DOHH2 (cell line): Measurements from ENCODE around the gene UNC5A.

Experiments
- H3F3A ChIP-seq: fragments of 200-600 bp; sonication (generic), shearing (Covaris generic); 2 replicates; pipeline ENCODE4 v1.6.0; 2016; ENCODE audit warnings: antibody characterized with exemption, mild to moderate bottlenecking; ENCODE audit not compliant: control insufficient read depth, insufficient read depth
- H3K27ac ChIP-seq: fragments of 200-600 bp; sonication (generic); 2 replicates; pipeline ENCODE4 v1.5.1; 2014; ENCODE audit warnings: low read depth, mild to moderate bottlenecking, low read length, moderate library complexity
- H3K27me3 ChIP-seq: fragments of 200-600 bp; sonication (generic); 2 replicates; pipeline ENCODE4 v1.6.1; 2014; ENCODE audit warnings: mild to moderate bottlenecking, low read length, mixed read lengths; ENCODE audit not compliant: control insufficient read depth
- H3K36me3 ChIP-seq: fragments of 200-600 bp; sonication (generic); 2 replicates; pipeline ENCODE4 v1.6.1; 2014; ENCODE audit warnings: mild to moderate bottlenecking, low read length, moderate library complexity, mixed read lengths; ENCODE audit not compliant: control insufficient read depth
- H3K4me1 ChIP-seq: fragments of 200-600 bp; sonication (generic); 2 replicates; pipeline ENCODE4 v1.6.1; 2014; ENCODE audit warnings: mild to moderate bottlenecking, low read length, mixed read lengths; ENCODE audit not compliant: control insufficient read depth
- H3K4me2 ChIP-seq: fragments of 200-600 bp; sonication (generic); 2 replicates; pipeline ENCODE4 v1.6.0; 2014; ENCODE audit warnings: mild to moderate bottlenecking, low read length, moderate library complexity
- H3K4me3 ChIP-seq: fragments of 200-600 bp; sonication (generic); 2 replicates; pipeline ENCODE4 v1.5.1; 2014; ENCODE audit warnings: mild to moderate bottlenecking, low read length, mixed read lengths
- H3K79me2 ChIP-seq: fragments of 200-600 bp; sonication (generic); 2 replicates; pipeline ENCODE4 v1.6.1; 2014; ENCODE audit warnings: mild to moderate bottlenecking, low read length, mixed read lengths; ENCODE audit not compliant: control insufficient read depth
- H3K9me2 ChIP-seq: fragments of 200-600 bp; sonication (generic); replicated peaks from 2 replicates; pipeline ENCODE4 v1.6.1; 2014; ENCODE audit warnings: mild to moderate bottlenecking, low read length, mixed read lengths; ENCODE audit not compliant: control insufficient read depth
- H3K9me3 ChIP-seq: fragments of 200-600 bp; sonication (generic); 2 replicates; pipeline ENCODE4 v1.6.1; 2014; ENCODE audit warnings: antibody characterized with exemption, low read length, mixed read lengths; ENCODE audit not compliant: control insufficient read depth, insufficient read depth
- H4K20me1 ChIP-seq: fragments of 200-600 bp; sonication (generic); 2 replicates; pipeline ENCODE4 v1.6.0; 2014; ENCODE audit warnings: low read depth, mild to moderate bottlenecking, antibody characterized with exemption, low read length, moderate library complexity; ENCODE audit not compliant: control insufficient read depth, insufficient read depth
- CTCF ChIP-seq: fragments of 200-600 bp; sonication (generic); IDR thresholded peaks from one replicate; pipeline ENCODE4 v1.5.1; 2014; ENCODE audit warnings: antibody characterized with exemption, mild to moderate bottlenecking, low read depth, low read length; ENCODE audit not compliant: poor library complexity, severe bottlenecking
- EZH2phosphoT487 ChIP-seq: fragments of 200-600 bp; sonication (generic); IDR thresholded peaks from 2 replicates; pipeline ENCODE4 v1.6.1; 2017; ENCODE audit warnings: borderline replicate concordance, mild to moderate bottlenecking, antibody characterized with exemption, low read length, moderate library complexity, mixed read lengths

The UNC5A gene

GRCh38 chr5:176857894-176858273 lies 47.5 kb downstream of the UNC5A start:
- Histone ChIP-seq H3K79me2 (no peaks in the 10 kb centered on the region), H4K20me1 (no peaks in the 10 kb centered on the region), H3K36me3 (no peaks in the 10 kb centered on the region), H3K9me3 (no peaks in the 10 kb centered on the region), H3K4me2 (no peak overlapping the region), H3K9me2 (no peaks in the 10 kb centered on the region), H3K27me3 (peaks cover 3% of the 10 kb centered on the region), H3K4me1 (no peaks in the 10 kb centered on the region; the same call in 1 of the 2 replicates), H3F3A (no peaks in the 10 kb centered on the region), H3K4me3 (no peak overlapping the region), H3K27ac (no peak overlapping the region)
- no peak for TF ChIP-seq EZH2phosphoT487
- no peak for TF ChIP-seq CTCF

DNA sequence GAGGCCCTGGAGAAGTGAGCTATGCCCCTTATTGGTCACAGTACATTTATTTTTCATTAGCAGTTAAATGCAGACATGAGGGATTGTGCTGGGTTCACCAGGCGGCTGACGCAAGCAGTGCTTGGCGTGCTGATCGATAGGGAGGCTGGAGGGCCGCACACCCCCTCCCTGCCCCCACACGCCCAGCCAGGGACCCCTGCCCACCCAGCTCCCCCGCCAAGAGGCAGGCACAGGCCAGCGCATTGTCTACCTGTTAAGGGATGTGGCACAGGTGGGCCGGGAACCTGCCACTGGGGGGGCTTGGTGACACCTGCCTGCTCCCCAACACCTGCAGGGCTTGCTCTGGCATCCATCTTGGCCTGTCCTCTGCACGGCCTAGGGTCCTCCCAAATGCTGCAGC lies 49.6 kb downstream of the UNC5A start:
- Histone ChIP-seq H3K4me1 (no peaks in the 10 kb centered on the region; the same call in 1 of the 2 replicates), H3K4me2 (no peak overlapping the region), H3K9me3 (no peaks in the 10 kb centered on the region), H4K20me1 (no peaks in the 10 kb centered on the region), H3K36me3 (no peaks in the 10 kb centered on the region), H3K4me3 (no peak overlapping the region), H3K79me2 (no peaks in the 10 kb centered on the region), H3K9me2 (no peaks in the 10 kb centered on the region), H3F3A (no peaks in the 10 kb centered on the region), H3K27me3 (peaks cover 6% of the 10 kb centered on the region), H3K27ac (no peak overlapping the region)
- TF ChIP-seq EZH2phosphoT487 (no peak), CTCF (no peak)

GRCh38 chr5:176860381-176860780 lies 50.0 kb downstream of the UNC5A start:
- no peaks in the 10 kb centered on the region for H3K9me2 ChIP-seq
- H3K9me3 ChIP-seq = no peaks in the 10 kb centered on the region
- no peaks in the 10 kb centered on the region for H3F3A ChIP-seq
- no peak for TF ChIP-seq EZH2phosphoT487
- TF ChIP-seq CTCF = no peak
- peaks cover 6% of the 10 kb centered on the region for H3K27me3 ChIP-seq
- no peaks in the 10 kb centered on the region for H3K79me2 ChIP-seq
- no peaks in the 10 kb centered on the region for H4K20me1 ChIP-seq
- H3K4me1 ChIP-seq = no peaks in the 10 kb centered on the region; the same call in 1 of the 2 replicates
- no peak overlapping the region for H3K4me3 ChIP-seq
- H3K27ac ChIP-seq = no peak overlapping the region
- no peaks in the 10 kb centered on the region for H3K36me3 ChIP-seq
- H3K4me2 ChIP-seq = no peak overlapping the region
